ENCODE data around the gene SOX21. TPM values are rescaled to one million over a fixed set of nuclear protein-coding genes. Genes with fewer than 3 reads are reported as not detected.

The SOX21 gene
- total and polyA plus RNA-seq, 2 of the 8 experiments (the other 6 are each of a cell fraction or from before 2014, with no cell fraction given) = 3.9 TPM

- no peak for TF ChIP-seq KDM5A (IDR thresholded peaks at IDR 0.05; ENCODE audit: low read length)
Measured at GRCh38 chr13:94758436-94758960, 46.2 kb upstream of the SOX21 start (continued).
